ENCODE measurements around the gene LAGE3.
A peak's percentile ranks its signal among the peaks of the same experiment; 100 is the strongest.

LAGE3 gene, protein sequence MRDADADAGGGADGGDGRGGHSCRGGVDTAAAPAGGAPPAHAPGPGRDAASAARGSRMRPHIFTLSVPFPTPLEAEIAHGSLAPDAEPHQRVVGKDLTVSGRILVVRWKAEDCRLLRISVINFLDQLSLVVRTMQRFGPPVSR

DNA sequence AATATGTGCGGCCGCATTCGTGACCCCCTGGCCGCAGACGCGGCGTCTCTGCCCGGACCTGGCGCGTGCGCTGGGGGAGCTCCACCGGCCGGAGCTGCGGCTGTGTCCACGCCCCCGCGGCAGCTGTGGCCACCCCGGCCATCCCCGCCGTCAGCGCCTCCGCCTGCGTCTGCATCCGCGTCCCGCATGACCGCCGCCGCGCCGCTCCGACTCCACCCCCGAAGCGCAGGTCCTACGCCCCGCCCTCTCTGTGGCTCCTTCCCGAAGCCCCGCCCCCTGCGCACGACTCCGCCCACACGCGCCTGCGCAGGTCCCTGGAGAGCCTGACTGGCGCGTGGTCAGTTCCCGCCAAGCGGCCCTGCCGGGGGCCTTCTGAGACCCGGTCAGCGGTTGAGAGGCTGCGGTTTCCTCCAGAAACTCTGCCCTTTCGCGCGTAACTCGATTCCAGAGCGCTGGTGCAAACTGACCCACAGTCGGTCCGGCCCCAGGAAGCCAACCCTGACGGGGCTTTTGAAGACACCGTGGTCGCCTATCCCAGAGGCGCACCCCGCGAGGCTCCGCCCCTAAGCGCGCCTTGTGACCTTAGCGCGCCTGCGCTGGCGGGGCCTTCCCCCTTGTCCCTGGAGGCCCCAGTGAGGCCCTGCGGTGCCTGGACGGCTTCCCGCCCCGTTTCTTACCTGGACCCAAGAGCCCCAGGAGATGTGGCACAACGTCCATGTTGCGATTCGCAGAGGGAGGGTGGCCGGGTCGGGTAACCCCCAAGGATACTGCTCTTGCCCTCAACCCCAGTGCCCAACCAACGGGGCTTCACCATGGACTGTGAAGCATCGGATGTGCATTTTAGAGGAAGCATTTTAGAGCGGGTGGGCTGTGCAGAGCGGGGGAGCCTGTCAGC lies at the start of gene LAGE3:
Gene LAGE3 (minus strand): TSS at position 554 of the 895 bp plus-strand sequence. CDS start 366 bp downstream, at position 188.
- DNase-seq = peak; percentile 40

DNA sequence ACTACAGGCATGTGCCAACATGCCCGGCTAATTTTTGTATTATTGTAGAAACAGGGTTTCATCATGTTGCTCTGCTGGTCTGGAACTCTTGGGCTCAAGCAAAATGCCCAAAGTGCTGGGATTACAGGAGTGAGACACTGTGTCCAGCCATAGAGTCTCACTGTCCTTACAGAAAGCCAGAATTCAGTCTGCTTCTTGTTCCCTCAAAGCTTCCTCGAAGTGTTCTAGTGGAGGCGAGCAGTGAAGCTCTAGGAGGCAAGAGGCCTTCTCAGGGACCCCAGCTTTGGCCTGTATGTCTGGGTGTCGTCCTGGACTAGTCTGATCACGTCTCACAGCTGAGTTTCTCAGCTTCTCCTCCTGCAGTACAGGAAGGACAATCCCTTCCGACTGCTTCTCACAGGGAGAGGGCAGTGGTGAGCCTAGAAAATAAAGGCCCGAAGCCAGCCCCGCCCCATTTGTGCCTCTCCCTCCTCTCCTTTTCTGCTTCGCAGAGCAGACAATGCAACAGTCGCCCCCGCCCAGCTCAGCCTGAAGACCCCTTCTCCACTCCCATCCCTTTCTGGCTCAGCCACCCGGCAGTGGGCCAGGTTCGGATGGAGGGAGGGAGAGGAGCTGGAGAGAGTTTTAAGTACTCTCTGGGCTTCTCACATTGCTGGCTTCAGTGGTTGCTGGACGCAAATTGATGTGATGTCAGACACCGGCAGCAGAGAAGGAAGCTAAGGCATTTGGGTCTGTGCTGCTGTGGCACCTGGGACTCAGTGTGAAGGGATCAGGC lies 48.0 kb upstream of the LAGE3 start:
- no peak for DNase-seq

DNA sequence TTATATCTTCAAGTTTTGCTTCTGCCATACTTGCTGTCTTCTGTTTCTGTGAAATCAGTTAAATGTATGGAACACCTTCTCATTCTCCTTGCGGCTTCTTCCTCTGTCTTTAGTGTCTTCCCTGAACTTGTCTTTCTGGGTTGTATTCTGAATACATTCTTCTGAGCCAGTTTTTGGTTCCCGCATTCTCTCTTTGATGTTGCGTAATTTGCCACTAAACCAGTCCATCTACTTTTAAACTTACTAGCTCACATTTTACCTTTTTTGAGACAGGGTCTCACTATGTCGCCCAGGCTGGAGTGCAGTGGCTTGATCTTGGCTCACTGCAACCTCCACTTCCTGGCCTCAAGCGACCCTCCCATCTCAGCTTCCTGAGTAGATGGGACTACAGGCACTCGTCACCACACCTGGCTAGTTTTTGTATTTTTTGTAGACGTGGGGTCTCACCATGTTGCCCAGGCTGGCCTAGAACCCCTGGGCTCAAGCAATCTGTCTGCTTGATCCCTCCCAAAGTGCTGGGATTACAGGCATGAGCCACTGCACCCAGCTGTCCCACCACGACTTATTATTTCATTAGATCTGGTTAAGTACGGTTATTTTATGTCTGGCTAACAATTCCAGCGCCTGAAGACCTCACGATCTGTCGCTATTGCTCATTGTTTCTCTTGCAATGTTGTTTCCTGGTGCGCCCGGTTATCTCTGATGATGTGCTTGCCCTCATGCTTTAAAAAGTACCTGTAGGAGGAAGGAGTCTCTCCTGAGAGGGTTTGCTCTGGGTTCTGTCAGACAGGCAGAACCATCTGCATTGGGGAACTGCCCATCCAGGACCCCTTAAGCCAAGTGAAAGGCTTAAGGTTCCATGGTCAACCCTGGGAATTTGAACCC lies 46.8 kb upstream of the LAGE3 start:
- no peak for DNase-seq

- DNase-seq = no peak
Measured at GRCh38 chrX:154519389-154519788, 40.3 kb upstream of the LAGE3 start.

DNA sequence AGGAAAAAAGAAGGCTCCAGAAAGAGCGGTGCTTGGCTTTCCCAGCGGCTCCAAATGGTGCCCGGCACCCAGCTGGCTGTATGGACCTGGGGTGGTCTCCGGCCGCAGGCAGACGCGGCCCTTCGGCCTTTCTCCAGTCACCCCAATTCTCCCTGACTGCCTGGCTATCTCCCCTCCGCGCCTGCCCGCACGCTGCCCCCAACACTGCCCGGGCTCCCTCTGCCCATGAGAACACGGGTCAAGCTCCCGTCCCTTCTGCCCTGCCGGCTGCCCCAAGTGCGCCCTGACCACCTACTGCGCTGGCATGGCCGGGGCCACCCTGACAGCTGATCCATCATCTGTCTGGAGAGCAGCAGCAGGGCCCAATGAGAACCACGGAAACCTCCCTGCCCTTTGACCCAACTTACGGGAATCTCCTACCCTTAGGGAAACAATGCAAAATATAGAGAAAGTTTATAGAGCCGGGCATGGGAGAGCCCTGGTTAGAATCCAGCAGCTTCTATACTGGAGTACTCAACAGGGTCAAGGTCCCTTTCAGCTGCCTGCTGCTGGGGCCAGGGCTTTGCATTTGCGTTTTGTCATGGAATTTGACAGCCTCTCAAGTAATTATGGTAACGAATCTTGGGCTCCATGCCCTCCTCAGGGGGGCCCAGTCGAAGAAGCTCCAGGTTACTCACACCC lies 38.2 kb upstream of the LAGE3 start:
- no peak for DNase-seq

DNA sequence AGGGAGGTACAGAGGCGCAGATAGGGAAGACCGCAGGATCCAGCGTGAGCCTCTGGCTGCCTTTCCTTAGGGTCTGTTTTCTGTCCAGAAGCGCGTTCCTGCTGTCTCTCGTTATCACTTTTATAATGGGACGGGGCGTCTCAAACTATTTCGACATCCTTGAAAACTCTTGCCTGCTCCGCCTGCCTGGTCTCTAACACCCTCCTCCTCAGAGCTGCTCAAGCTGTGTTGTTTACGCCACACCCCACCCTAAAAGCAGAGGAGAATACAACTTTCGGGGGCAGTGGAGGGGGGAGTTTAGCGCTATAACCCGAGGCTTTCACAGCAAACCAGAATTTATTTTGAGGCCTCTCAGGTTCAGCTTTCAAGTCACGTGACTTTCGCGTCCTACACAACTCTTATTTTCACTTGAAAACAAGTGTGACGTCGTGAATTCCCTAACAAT lies 37.6 kb upstream of the LAGE3 start:
- DNase-seq = no peak

GRCh38 chrX:154515966-154516655 lies 37.0 kb upstream of the LAGE3 start, which contains the start of gene FAM3A:
Gene FAM3A, minus strand, starts transcription at chrX:154516232. Its CDS starts 460 bp downstream, at chrX:154515772.
- peak; percentile 61 for DNase-seq

DNA sequence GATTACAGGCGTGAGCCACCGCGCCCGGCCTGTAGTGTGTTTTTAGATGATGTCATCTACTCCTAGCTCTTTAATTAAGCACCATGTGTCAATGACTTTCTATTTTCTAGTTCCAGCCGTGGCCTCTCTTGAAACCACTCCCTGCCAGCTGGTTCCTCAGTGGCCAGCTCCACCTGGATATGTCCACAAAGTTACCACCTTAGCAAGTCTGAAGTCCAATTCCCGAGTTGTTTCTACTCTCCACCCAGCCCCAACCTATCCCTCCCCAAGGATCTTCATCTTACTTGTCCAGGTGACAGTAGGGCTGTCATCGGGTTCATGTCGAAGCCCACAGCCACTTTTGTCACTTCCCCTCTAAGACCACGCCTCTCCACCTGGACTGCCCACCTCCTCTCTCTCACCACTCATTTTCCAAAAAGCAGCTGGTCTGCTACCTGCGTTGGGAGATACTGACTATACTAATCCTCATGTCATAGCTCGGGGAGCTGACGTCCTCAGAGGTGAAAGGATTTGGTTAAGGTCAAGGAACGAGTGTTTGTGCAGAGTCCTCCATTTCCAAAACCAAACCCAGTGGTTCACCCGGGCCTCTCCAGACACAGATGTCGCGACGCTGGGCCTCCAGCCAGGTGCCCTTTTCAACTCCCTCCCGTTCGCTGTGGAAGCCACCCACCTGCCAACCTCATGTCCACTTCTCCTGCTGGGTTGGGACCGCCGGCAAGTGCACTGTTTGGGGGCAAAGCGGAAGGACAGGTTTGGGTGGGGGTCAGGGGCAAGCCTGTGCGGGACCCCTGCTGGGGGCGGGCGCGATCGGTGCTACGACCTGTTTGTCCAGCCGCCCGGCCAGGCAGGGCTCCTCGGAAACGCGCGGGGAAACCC lies 36.2 kb upstream of the LAGE3 start:
- DNase-seq = no peak

- DNase-seq = no peak
Measured at GRCh38 chrX:154513716-154514115, 34.6 kb upstream of the LAGE3 start.

DNA sequence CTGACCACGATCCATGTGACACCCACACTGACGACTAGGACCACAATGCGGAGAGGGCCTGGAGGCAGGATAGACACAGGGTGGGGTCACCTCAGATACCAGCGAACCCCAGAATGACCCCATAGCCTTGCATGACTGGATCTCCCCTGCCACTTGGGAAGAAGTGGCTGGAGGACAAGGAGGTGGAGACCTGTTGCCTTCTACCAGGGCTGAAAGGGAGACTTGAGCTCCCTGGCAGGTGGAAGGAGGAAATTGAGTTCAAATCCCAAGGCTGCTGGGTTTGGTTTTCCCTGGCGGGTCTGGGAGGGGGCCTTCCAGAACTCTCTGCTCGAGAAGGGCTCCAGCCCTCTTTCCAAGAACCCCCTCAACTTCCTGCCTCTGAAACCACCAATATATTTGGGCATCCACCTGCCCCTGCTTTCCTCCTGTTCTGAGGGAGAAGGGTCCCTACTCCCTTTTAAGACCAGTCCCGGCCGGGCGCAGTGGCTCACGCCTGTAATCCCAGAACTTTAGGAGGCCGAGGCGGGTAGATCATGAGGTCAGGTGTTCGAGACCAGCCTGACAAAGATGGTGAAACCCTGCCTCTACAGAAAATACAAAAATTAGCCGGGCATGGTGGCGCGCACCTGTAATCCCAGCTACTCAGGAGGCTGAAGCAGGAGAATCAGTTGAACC lies 33.9 kb upstream of the LAGE3 start:
- DNase-seq = no peak

GRCh38 chrX:154511761-154512160 lies 32.7 kb upstream of the LAGE3 start:
- no peak for DNase-seq

DNA sequence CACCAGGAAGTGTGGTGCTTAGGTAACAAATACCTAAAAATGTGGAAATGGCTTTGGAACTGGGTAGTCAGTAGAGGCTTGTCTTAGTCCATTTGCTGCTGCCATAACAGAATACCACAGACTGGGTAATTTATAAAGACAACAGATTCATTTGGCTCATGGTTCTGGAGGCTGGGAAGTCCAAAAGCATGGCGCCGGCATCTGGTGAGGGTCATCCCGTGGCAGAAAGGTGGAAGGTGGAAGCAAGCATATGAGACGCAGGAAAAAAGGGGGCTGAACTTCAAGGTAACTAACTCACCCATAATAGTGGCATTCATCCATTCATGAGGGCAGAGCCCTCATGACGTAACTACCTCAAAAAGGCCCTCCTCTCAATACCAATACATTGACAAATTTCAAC lies 30.4 kb upstream of the LAGE3 start:
- no peak for DNase-seq

GRCh38 chrX:154508384-154508745 lies 29.3 kb upstream of the LAGE3 start:
- no peak for DNase-seq

DNA sequence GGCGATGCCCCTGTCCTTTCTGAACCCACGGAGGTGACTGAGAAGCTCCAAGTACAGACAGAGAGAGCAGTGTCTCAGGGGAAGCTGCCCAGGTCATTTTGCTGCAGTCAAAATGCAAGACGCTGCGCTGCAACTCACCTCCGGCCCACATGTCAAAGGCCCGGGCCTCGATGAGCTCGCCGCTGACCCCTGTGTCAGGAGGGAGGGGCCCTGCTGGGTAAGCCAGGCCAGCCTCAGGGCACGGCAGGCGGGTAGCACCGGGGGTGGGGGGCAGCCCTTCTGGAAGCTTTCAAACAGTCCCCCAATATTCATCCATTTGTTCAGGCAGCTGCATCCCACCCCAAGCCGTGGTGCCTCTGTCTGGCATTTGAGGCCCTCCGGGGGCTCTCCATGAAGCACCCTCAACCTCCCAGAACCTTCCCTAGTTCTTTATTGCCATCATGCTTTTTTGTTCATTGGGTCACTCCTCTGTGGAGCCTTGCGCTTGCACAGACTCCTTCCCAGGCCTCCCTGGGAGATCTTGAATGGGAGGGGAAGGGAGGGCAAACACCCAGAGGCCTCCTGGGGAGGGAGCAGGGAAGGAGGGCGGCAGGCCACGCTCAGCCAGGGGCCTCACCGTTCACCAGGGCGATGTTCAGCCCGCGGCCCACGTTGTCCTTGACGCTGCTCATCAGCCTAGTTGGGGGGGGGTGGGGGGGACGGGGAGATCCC lies 28.7 kb upstream of the LAGE3 start:
- no peak for DNase-seq

- DNase-seq = no peak
Measured at GRCh38 chrX:154506483-154507332, 27.6 kb upstream of the LAGE3 start.

- DNase-seq = no peak
Measured at GRCh38 chrX:154505734-154506133, 26.7 kb upstream of the LAGE3 start.

- DNase-seq = no peak
Measured at GRCh38 chrX:154502989-154503388, 23.9 kb upstream of the LAGE3 start.

DNA sequence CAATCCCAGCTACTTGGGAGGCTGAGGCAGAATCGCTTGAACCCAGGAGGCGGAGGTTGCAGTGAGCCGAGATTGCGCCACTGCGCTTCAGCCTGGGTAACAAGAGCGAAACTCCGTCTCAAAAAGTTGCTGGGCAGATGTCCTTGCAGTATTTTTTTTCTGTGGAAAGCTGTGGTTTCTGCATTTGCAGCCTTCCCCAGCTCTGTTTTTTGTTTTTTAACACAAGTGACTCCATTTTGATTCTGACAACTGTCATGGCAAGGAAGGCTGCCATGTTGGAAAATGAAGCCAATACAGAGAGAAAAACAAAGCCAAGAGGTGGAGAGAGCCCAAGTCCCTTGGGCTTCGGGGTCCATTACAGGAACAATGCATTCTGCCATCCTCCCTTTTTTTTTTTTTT lies 23.0 kb upstream of the LAGE3 start:
- no peak for DNase-seq
